ENCODE measurements around the gene GTF2H3.

DNA sequence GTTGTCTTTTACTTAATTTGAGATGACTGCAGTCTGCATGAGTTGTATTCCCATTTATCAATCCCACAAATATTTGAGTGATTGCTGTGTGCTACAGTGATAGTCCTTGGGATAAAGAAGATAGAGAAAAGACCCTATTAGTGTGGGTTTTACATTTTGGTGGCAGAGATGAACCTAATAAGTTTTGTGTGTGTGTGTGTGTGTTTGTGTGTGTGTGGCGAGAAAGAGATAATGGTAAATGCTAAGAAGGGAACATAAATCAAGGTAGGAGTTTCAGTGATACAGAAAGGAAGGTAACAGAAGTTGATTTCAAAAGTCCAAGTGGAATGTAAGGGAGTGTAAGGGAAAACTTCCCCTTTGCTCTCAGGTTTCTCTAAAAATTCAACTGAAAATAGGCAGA lies 34.3 kb upstream of the GTF2H3 start:
- TF ChIP-seq POLR2AphosphoS5 (IDR thresholded peaks at IDR 0.05; ENCODE audit: low read depth, low read length), result no peak
- TF ChIP-seq JUND (IDR thresholded peaks at IDR 0.05), result no peak
- no peak for TF ChIP-seq CHD2 (IDR thresholded peaks at IDR 0.05; ENCODE audit: low read length, partially characterized antibody)
- no peak for TF ChIP-seq RFX5 (IDR thresholded peaks at IDR 0.05; ENCODE audit: low read length)
- TF ChIP-seq EP300 (IDR thresholded peaks at IDR 0.05; ENCODE audit: borderline replicate concordance in 1 of 2, low read depth in 1 of 2, low read length in 1 of 2), result no peak
- TF ChIP-seq, protein P1, sequence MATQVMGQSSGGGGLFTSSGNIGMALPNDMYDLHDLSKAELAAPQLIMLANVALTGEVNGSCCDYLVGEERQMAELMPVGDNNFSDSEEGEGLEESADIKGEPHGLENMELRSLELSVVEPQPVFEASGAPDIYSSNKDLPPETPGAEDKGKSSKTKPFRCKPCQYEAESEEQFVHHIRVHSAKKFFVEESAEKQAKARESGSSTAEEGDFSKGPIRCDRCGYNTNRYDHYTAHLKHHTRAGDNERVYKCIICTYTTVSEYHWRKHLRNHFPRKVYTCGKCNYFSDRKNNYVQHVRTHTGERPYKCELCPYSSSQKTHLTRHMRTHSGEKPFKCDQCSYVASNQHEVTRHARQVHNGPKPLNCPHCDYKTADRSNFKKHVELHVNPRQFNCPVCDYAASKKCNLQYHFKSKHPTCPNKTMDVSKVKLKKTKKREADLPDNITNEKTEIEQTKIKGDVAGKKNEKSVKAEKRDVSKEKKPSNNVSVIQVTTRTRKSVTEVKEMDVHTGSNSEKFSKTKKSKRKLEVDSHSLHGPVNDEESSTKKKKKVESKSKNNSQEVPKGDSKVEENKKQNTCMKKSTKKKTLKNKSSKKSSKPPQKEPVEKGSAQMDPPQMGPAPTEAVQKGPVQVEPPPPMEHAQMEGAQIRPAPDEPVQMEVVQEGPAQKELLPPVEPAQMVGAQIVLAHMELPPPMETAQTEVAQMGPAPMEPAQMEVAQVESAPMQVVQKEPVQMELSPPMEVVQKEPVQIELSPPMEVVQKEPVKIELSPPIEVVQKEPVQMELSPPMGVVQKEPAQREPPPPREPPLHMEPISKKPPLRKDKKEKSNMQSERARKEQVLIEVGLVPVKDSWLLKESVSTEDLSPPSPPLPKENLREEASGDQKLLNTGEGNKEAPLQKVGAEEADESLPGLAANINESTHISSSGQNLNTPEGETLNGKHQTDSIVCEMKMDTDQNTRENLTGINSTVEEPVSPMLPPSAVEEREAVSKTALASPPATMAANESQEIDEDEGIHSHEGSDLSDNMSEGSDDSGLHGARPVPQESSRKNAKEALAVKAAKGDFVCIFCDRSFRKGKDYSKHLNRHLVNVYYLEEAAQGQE (IDR thresholded peaks at IDR 0.05; ENCODE audit: low read depth, low read length), result no peak
- TF ChIP-seq, protein P2, sequence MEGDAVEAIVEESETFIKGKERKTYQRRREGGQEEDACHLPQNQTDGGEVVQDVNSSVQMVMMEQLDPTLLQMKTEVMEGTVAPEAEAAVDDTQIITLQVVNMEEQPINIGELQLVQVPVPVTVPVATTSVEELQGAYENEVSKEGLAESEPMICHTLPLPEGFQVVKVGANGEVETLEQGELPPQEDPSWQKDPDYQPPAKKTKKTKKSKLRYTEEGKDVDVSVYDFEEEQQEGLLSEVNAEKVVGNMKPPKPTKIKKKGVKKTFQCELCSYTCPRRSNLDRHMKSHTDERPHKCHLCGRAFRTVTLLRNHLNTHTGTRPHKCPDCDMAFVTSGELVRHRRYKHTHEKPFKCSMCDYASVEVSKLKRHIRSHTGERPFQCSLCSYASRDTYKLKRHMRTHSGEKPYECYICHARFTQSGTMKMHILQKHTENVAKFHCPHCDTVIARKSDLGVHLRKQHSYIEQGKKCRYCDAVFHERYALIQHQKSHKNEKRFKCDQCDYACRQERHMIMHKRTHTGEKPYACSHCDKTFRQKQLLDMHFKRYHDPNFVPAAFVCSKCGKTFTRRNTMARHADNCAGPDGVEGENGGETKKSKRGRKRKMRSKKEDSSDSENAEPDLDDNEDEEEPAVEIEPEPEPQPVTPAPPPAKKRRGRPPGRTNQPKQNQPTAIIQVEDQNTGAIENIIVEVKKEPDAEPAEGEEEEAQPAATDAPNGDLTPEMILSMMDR (IDR thresholded peaks at IDR 0.05), result no peak

All from SK-N-SH (cell line).